ENCODE results near the gene LAMB4.
"Not testable (repeated sequence)": the region's sequence is repeated elsewhere in the genome, so short reads cannot be mapped to it uniquely, and the experiment has no call there.

Gene LAMB4

GRCh38 chr7:108049962-108050361 is 80.2 kb downstream of the LAMB4 start:
- no peak for DNase-seq (ENCODE audit: low read depth, low spot score)

- no peak for DNase-seq (ENCODE audit: low read depth, low spot score)
Measured at GRCh38 chr7:108048422-108048821, 81.7 kb downstream of the LAMB4 start.

GRCh38 chr7:108046952-108047506 is 83.1 kb downstream of the LAMB4 start:
- DNase-seq (ENCODE audit: low read depth, low spot score) = no peak

GRCh38 chr7:108045669-108046068 is 84.5 kb downstream of the LAMB4 start:
- no peak for DNase-seq (ENCODE audit: low read depth, low spot score)

- DNase-seq (ENCODE audit: low read depth, low spot score) = no peak
Measured at GRCh38 chr7:108045154-108045553, 85.0 kb downstream of the LAMB4 start.

GRCh38 chr7:108044345-108044744 is 85.8 kb downstream of the LAMB4 start:
- no peak for DNase-seq (ENCODE audit: low read depth, low spot score)

- DNase-seq (ENCODE audit: low read depth, low spot score) = no peak
Measured at GRCh38 chr7:108038986-108039385, 91.2 kb downstream of the LAMB4 start.

GRCh38 chr7:108037741-108038140 is 92.4 kb downstream of the LAMB4 start:
- DNase-seq (ENCODE audit: low read depth, low spot score) = no peak

- no peak for DNase-seq (ENCODE audit: low read depth, low spot score)
Measured at GRCh38 chr7:108037140-108037539, 93.0 kb downstream of the LAMB4 start.

- no peak for DNase-seq (ENCODE audit: low read depth, low spot score)
Measured at GRCh38 chr7:108034586-108034985, 95.6 kb downstream of the LAMB4 start.

GRCh38 chr7:108033776-108034497 is 96.2 kb downstream of the LAMB4 start:
- no peak for DNase-seq (ENCODE audit: low read depth, low spot score)

- not testable (repeated sequence) for DNase-seq (ENCODE audit: low read depth, low spot score)
Measured at GRCh38 chr7:108033309-108033708, 96.9 kb downstream of the LAMB4 start.

- no peak for DNase-seq (ENCODE audit: low read depth, low spot score)
Measured at GRCh38 chr7:108030516-108030915, 99.6 kb downstream of the LAMB4 start.

GRCh38 chr7:108029034-108029433 is 101.1 kb downstream of the LAMB4 start:
- DNase-seq (ENCODE audit: low read depth, low spot score) = no peak

GRCh38 chr7:108028111-108028510 is 102.0 kb downstream of the LAMB4 start:
- DNase-seq (ENCODE audit: low read depth, low spot score) = no peak

- DNase-seq (ENCODE audit: low read depth, low spot score) = no peak
Measured at GRCh38 chr7:108027239-108027638, 102.9 kb downstream of the LAMB4 start.

- DNase-seq (ENCODE audit: low read depth, low spot score) = no peak
Measured at GRCh38 chr7:108026647-108027046, 103.5 kb downstream of the LAMB4 start.

GRCh38 chr7:108026116-108026515 is 104.0 kb downstream of the LAMB4 start:
- DNase-seq (ENCODE audit: low read depth, low spot score) = no peak

GRCh38 chr7:108024538-108024937 is 105.6 kb downstream of the LAMB4 start:
- no peak for DNase-seq (ENCODE audit: low read depth, low spot score)

- DNase-seq (ENCODE audit: low read depth, low spot score) = no peak
Measured at GRCh38 chr7:108020585-108020984, 109.6 kb downstream of the LAMB4 start.

GRCh38 chr7:108018668-108019067 is 111.5 kb downstream of the LAMB4 start:
- no peak for DNase-seq (ENCODE audit: low read depth, low spot score)

GRCh38 chr7:108017776-108018151 is 112.4 kb downstream of the LAMB4 start:
- no peak for DNase-seq (ENCODE audit: low read depth, low spot score)
